HG03342 (cell line): Measurements from ENCODE around the gene MRPS23.

ENCODE experiments used
- ATAC-seq: cut with Tn5 transposase; IDR thresholded peaks from one replicate; pipeline ENCODE4 v1.9.1; 2021; ENCODE audit warnings: mild to moderate bottlenecking, moderate library complexity; ENCODE audit not compliant: unreplicated experiment

Gene MRPS23

GRCh38 chr17:57803021-57803420 lies 46.8 kb downstream of the MRPS23 start:
- no peak for ATAC-seq

GRCh38 chr17:57801044-57801711 lies 48.7 kb downstream of the MRPS23 start:
- ATAC-seq, result no peak

DNA sequence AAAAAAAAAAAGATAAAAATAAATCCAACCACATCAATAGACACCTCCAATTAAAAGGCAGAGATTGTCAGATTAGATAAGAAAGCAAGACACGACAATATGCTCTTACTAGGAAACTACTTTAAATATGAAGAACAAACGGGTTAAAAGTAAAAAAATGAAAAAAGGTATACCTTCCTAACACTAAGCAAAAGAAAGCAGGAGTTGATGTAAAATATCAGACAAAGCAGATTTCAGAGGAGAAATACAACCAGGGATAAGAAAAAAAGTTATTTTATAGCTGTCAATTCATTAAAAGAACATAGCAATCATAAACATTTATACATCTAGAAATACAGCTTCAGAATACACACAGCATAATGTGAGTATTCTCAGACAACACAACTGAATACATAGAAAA lies 55.0 kb downstream of the MRPS23 start:
- ATAC-seq, result no peak

- no peak for ATAC-seq
These were observed 61.1 kb downstream of the MRPS23 start for GRCh38 chr17:57788725-57789124.

DNA sequence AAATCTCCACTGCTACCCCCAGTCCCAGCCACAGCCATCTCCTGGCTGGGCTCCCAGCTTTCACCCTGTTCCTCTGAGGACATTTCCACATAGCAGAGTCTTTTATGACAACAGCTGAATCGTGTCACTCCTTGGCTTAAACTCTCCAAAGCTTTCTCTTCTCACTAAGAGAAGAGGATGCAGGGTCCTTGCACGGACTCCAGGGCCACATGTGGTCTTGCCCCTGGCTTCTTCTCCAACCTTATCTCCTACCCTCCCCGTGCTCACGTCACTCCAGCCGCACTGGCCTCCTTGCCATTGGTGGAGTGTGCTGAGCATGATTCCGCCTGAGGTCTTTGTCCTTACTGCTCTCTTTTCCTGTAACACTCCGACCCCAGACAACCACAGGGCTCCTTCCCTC lies 64.8 kb downstream of the MRPS23 start:
- no peak for ATAC-seq
